ENCODE measurements around the gene HMGCS2. TPM values are rescaled to one million over a fixed set of nuclear protein-coding genes. Genes with fewer than 3 reads are reported as not detected.

HMGCS2 gene
- total and polyA plus RNA-seq, 4 donors: 297 to 944 (median 841) TPM

DNA sequence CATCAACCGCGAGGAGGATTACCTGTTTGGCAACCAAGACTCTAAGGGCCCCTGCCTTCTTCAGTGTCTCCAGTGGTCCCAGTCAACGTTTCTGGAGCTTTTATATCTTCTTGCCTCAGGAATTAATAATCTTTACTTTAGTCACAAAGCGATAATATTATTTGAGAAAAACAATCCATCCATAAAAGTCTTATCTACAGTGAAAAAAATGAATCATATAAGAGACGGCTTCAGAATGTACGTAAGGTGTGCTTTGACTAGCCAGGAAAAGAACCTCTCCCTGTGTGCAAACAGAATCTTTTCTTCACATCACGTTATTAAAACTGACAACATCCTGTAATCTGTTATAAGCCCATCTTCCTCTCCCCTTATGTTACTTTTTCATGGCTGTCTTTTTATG lies 42.7 kb upstream of the HMGCS2 start, which contains the start of gene REG4:
Gene REG4 (minus strand): TSS at position 74 of the 400 bp plus-strand sequence. CDS start 2,691 bp downstream, outside the sequence.
- Histone ChIP-seq H3K27me3 (ENCODE audit: control insufficient read depth in 4 of 4, insufficient read depth in 4 of 4, low read length in 3 of 4) (no peaks in the 10 kb centered on the region), H3K4me1 (ENCODE audit: control insufficient read depth in 4 of 4, insufficient read depth in 4 of 4, low read length in 3 of 4) (peaks cover 2 to 37% (median 21%) of the 10 kb centered on the region in 4 donors), H3K9ac (ENCODE audit: low read depth in 1 of 2, low read length in 2 of 2) (no peak within 1 kb of the TSS), H3K4me3 (ENCODE audit: low read depth in 1 of 3, low read length in 3 of 3) (no peak within 1 kb of the TSS), H3K36me3 (ENCODE audit: control insufficient read depth in 4 of 4, insufficient read depth in 3 of 4, low read depth in 1 of 4, low read length in 3 of 4) (no peaks in the 10 kb centered on the region), H3K9me3 (ENCODE audit: control insufficient read depth in 4 of 4, low read length in 3 of 4) (no peaks in the 10 kb centered on the region), H3K27ac (ENCODE audit: low read depth in 1 of 2, low read length in 2 of 2) (peak within 1 kb of the TSS; percentile 22 to 68)
- DNase-seq (ENCODE audit: low spot score): no peak
- WGBS: 86% methylated on average over 7 of the region's 7 CpGs
- TF ChIP-seq, protein P1, sequence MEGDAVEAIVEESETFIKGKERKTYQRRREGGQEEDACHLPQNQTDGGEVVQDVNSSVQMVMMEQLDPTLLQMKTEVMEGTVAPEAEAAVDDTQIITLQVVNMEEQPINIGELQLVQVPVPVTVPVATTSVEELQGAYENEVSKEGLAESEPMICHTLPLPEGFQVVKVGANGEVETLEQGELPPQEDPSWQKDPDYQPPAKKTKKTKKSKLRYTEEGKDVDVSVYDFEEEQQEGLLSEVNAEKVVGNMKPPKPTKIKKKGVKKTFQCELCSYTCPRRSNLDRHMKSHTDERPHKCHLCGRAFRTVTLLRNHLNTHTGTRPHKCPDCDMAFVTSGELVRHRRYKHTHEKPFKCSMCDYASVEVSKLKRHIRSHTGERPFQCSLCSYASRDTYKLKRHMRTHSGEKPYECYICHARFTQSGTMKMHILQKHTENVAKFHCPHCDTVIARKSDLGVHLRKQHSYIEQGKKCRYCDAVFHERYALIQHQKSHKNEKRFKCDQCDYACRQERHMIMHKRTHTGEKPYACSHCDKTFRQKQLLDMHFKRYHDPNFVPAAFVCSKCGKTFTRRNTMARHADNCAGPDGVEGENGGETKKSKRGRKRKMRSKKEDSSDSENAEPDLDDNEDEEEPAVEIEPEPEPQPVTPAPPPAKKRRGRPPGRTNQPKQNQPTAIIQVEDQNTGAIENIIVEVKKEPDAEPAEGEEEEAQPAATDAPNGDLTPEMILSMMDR (IDR thresholded peaks at IDR 0.05; ENCODE audit: low read depth, low read length, missing input control): no peak
- TF ChIP-seq NR2F2 (IDR thresholded peaks at IDR 0.05): no peak
- TF ChIP-seq HNF4A (conservative IDR thresholded peaks at IDR 0.05): no peak
- TF ChIP-seq HNF4G (IDR thresholded peaks at IDR 0.05): no peak
- TF ChIP-seq RAD21 (IDR thresholded peaks at IDR 0.05): no peak
- TF ChIP-seq GABPA (IDR thresholded peaks at IDR 0.05 in 1 of 2, conservative IDR thresholded peaks at IDR 0.05 in 1 of 2): no peak
- TF ChIP-seq RXRA (IDR thresholded peaks at IDR 0.05): no peak
- TF ChIP-seq JUND (IDR thresholded peaks at IDR 0.05): no peak
- no peak for TF ChIP-seq TAF1 (conservative IDR thresholded peaks at IDR 0.05)
- TF ChIP-seq, protein P2, sequence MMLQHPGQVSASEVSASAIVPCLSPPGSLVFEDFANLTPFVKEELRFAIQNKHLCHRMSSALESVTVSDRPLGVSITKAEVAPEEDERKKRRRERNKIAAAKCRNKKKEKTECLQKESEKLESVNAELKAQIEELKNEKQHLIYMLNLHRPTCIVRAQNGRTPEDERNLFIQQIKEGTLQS (IDR thresholded peaks at IDR 0.05): no peak
- TF ChIP-seq, protein P3, sequence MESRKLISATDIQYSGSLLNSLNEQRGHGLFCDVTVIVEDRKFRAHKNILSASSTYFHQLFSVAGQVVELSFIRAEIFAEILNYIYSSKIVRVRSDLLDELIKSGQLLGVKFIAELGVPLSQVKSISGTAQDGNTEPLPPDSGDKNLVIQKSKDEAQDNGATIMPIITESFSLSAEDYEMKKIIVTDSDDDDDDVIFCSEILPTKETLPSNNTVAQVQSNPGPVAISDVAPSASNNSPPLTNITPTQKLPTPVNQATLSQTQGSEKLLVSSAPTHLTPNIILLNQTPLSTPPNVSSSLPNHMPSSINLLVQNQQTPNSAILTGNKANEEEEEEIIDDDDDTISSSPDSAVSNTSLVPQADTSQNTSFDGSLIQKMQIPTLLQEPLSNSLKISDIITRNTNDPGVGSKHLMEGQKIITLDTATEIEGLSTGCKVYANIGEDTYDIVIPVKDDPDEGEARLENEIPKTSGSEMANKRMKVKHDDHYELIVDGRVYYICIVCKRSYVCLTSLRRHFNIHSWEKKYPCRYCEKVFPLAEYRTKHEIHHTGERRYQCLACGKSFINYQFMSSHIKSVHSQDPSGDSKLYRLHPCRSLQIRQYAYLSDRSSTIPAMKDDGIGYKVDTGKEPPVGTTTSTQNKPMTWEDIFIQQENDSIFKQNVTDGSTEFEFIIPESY (IDR thresholded peaks at IDR 0.05): no peak
- TF ChIP-seq SP1 (IDR thresholded peaks at IDR 0.05): no peak
- TF ChIP-seq, protein P4, sequence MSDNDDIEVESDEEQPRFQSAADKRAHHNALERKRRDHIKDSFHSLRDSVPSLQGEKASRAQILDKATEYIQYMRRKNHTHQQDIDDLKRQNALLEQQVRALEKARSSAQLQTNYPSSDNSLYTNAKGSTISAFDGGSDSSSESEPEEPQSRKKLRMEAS (IDR thresholded peaks at IDR 0.05): no peak
- no peak for TF ChIP-seq EGR1 (IDR thresholded peaks at IDR 0.05; ENCODE audit: low read depth in 2 of 2)
- no peak for TF ChIP-seq FOXA1 (IDR thresholded peaks at IDR 0.05)
- no peak for TF ChIP-seq YY1 (IDR thresholded peaks at IDR 0.05)
- TF ChIP-seq, protein P5, sequence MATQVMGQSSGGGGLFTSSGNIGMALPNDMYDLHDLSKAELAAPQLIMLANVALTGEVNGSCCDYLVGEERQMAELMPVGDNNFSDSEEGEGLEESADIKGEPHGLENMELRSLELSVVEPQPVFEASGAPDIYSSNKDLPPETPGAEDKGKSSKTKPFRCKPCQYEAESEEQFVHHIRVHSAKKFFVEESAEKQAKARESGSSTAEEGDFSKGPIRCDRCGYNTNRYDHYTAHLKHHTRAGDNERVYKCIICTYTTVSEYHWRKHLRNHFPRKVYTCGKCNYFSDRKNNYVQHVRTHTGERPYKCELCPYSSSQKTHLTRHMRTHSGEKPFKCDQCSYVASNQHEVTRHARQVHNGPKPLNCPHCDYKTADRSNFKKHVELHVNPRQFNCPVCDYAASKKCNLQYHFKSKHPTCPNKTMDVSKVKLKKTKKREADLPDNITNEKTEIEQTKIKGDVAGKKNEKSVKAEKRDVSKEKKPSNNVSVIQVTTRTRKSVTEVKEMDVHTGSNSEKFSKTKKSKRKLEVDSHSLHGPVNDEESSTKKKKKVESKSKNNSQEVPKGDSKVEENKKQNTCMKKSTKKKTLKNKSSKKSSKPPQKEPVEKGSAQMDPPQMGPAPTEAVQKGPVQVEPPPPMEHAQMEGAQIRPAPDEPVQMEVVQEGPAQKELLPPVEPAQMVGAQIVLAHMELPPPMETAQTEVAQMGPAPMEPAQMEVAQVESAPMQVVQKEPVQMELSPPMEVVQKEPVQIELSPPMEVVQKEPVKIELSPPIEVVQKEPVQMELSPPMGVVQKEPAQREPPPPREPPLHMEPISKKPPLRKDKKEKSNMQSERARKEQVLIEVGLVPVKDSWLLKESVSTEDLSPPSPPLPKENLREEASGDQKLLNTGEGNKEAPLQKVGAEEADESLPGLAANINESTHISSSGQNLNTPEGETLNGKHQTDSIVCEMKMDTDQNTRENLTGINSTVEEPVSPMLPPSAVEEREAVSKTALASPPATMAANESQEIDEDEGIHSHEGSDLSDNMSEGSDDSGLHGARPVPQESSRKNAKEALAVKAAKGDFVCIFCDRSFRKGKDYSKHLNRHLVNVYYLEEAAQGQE (IDR thresholded peaks at IDR 0.05): no peak
- TF ChIP-seq FOXA2 (IDR thresholded peaks at IDR 0.05): no peak
